Glutamatergic neuron (in vitro differentiated cells): ENCODE data around the gene CRIM1. TPM values are rescaled to one million over a fixed set of nuclear protein-coding genes. Genes with fewer than 3 reads are reported as not detected.

Experiments used
- DNase-seq: peaks from one replicate; pipeline ENCODE4 v3.0.0; 2022
- H3K27ac Mint-ChIP-seq: one replicate; pipeline ENCODE4 v1.8.0; 2020; ENCODE audit warnings: mild to moderate bottlenecking, mixed read lengths, inconsistent platforms; ENCODE audit not compliant: unreplicated experiment
- H3K27me3 Mint-ChIP-seq: one replicate; pipeline ENCODE4 v1.8.0; 2020; ENCODE audit warnings: mild to moderate bottlenecking, moderate library complexity, mixed read lengths, inconsistent platforms; ENCODE audit not compliant: unreplicated experiment
- H3K36me3 Mint-ChIP-seq: one replicate; pipeline ENCODE4 v1.8.0; 2020; ENCODE audit warnings: mild to moderate bottlenecking, mixed read lengths, inconsistent platforms; ENCODE audit not compliant: unreplicated experiment
- H3K4me1 Mint-ChIP-seq: one replicate; pipeline ENCODE4 v1.8.0; 2020; ENCODE audit warnings: mild to moderate bottlenecking, low read depth, mixed read lengths, inconsistent platforms; ENCODE audit not compliant: unreplicated experiment
- H3K4me3 Mint-ChIP-seq: one replicate; pipeline ENCODE4 v1.8.0; 2020; ENCODE audit warnings: mild to moderate bottlenecking, mixed read lengths, inconsistent platforms; ENCODE audit not compliant: unreplicated experiment
- H3K9me3 Mint-ChIP-seq: one replicate; pipeline ENCODE4 v1.8.0; 2020; ENCODE audit warnings: mild to moderate bottlenecking, moderate library complexity, mixed read lengths, inconsistent platforms; ENCODE audit not compliant: unreplicated experiment
- CTCF ChIP-seq: fragments of 200-600 bp; sonication (generic); IDR thresholded peaks from one replicate; pipeline ENCODE4 v1.5.0; 2021; ENCODE audit not compliant: partially characterized antibody, unreplicated experiment
- total RNA-seq: library from RNA; stranded (reverse); fragmentation: NEBNext Ultra II Directional; extraction: Animal tissue kit (Norgen Biotek cat#: 25700); gene quantifications from one replicate; pipeline ENCODE4 v1.2.1, GENCODE V29; 2021; ENCODE audit not compliant: unreplicated experiment

CRIM1 gene
- total RNA-seq, 1 donor from 2014 or later, result 35.7 TPM

GRCh38 chr2:36433311-36434217, 78.0 kb downstream of the CRIM1 start:
- Mint-ChIP-seq H3K9me3 (no peaks in the 10 kb centered on the region), H3K27ac (no peak overlapping the region), H3K4me1 (peaks cover 7% of the 10 kb centered on the region), H3K36me3 (no peaks in the 10 kb centered on the region), H3K27me3 (no peaks in the 10 kb centered on the region), H3K4me3 (no peak overlapping the region)
- DNase-seq, result no peak
- TF ChIP-seq CTCF, result no peak

- Mint-ChIP-seq H3K27ac (no peak overlapping the region), H3K4me3 (peak overlapping the region; percentile 3), H3K36me3 (peaks cover 10% of the 10 kb centered on the region), H3K4me1 (peaks cover 11% of the 10 kb centered on the region), H3K27me3 (peaks cover 5% of the 10 kb centered on the region), H3K9me3 (peaks cover 3% of the 10 kb centered on the region)
- TF ChIP-seq CTCF, result no peak
- no peak for DNase-seq
Observed at GRCh38 chr2:36438449-36438977, 82.9 kb downstream of the CRIM1 start.

GRCh38 chr2:36439084-36439483, 83.5 kb downstream of the CRIM1 start:
- Mint-ChIP-seq H3K27me3 (peaks cover 5% of the 10 kb centered on the region), H3K4me1 (peaks cover 12% of the 10 kb centered on the region), H3K4me3 (no peak overlapping the region), H3K9me3 (peaks cover 3% of the 10 kb centered on the region), H3K27ac (no peak overlapping the region), H3K36me3 (peaks cover 11% of the 10 kb centered on the region)
- TF ChIP-seq CTCF, result no peak
- DNase-seq, result no peak

GRCh38 chr2:36441065-36441625, 85.6 kb downstream of the CRIM1 start:
- peaks cover 5% of the 10 kb centered on the region for H3K27me3 Mint-ChIP-seq
- H3K4me1 Mint-ChIP-seq, result peaks cover 14% of the 10 kb centered on the region
- no peak overlapping the region for H3K27ac Mint-ChIP-seq
- no peak overlapping the region for H3K4me3 Mint-ChIP-seq
- no peak for TF ChIP-seq CTCF
- no peak for DNase-seq
- H3K36me3 Mint-ChIP-seq, result peaks cover 11% of the 10 kb centered on the region
- H3K9me3 Mint-ChIP-seq, result peaks cover 3% of the 10 kb centered on the region

DNA sequence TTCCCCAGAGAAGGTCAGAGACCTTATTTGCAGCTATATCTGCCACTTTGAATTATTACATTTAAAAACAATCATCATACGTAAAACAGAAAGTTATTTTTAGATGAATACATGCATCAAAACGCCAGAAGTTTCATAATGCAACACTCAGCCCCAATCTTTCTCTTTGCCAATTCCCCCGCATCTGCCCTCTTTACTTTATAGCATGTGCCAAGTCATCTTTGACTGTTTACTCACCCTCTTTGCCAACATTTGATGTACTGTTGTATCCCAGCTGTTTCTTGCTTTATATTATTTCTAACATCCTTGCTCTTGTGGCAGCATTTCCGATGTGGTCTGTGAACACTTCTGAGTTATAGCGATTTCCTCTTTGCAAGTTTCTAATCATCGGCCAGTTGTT, 86.2 kb downstream of the CRIM1 start:
- TF ChIP-seq CTCF, result no peak
- Mint-ChIP-seq H3K36me3 (peaks cover 11% of the 10 kb centered on the region), H3K27me3 (peaks cover 5% of the 10 kb centered on the region), H3K27ac (no peak overlapping the region), H3K4me1 (peaks cover 14% of the 10 kb centered on the region), H3K4me3 (no peak overlapping the region), H3K9me3 (peaks cover 3% of the 10 kb centered on the region)
- DNase-seq, result no peak
